T47D (cell line): ENCODE measurements around the gene FANCF.
A peak's percentile ranks its signal among the peaks of the same experiment; 100 is the strongest.
"Not testable (repeated sequence)": the region's sequence is repeated elsewhere in the genome, so short reads cannot be mapped to it uniquely, and the experiment has no call there.

Experiments
- DNase-seq, 2 experiments: peaks; one replicate each; pipeline versions ENCODE4 v3.0.0 to v3.0.0-alpha.2; 2011 to 2012; ENCODE audit warnings: low read depth in 1 of 2, low spot score in 1 of 2
- JUND ChIP-seq: IDR thresholded peaks from 2 replicates; pipeline ENCODE4 v1.6.1; 2012; ENCODE audit warnings: low read depth
- in situ Hi-C: cut with HindIII; loops from 2 replicates; pipeline ENCODE4 v1.10.0; 2016; ENCODE audit warnings: low sequenced_read_pairs, low pct_unique_long_range_greater_than_20kb

FANCF gene

GRCh38 chr11:22625448-22626287 is at the start of gene FANCF:
Gene FANCF, minus strand, starts transcription at chr11:22625823. Its CDS starts 13 bp downstream, at chr11:22625810.
- TF ChIP-seq JUND = no peak

GRCh38 chr11:22674470-22675439 is 49.1 kb upstream of the FANCF start:
- peak in 1 of 2 experiments; percentile 40 for DNase-seq
- in situ Hi-C loops = no loop called here
- no peak for TF ChIP-seq JUND

More at GRCh38 chr11:22625448-22626287, at the start of gene FANCF:
- DNase-seq = peak; percentile 93 to 100
- in situ Hi-C loops = no loop called here

- DNase-seq = no peak
- no peak for TF ChIP-seq JUND
- in situ Hi-C loops = no loop called here
Observed at GRCh38 chr11:22671751-22672150, 46.1 kb upstream of the FANCF start.

GRCh38 chr11:22670830-22671229 is 45.2 kb upstream of the FANCF start:
- in situ Hi-C loops = no loop called here
- DNase-seq = peak; percentile 50 to 67
- TF ChIP-seq JUND = no peak

GRCh38 chr11:22669368-22669767 is 43.7 kb upstream of the FANCF start:
- no peak for TF ChIP-seq JUND
- DNase-seq = no peak
- in situ Hi-C loops = no loop called here

- no peak for DNase-seq
- in situ Hi-C loops = no loop called here
Observed at GRCh38 chr11:22668005-22668796, 42.6 kb upstream of the FANCF start.

GRCh38 chr11:22666688-22667439 is 41.2 kb upstream of the FANCF start:
- no peak for DNase-seq
- in situ Hi-C loops = no loop called here
- no peak for TF ChIP-seq JUND

More at GRCh38 chr11:22668005-22668796, 42.6 kb upstream of the FANCF start:
- no peak for TF ChIP-seq JUND

- no peak for DNase-seq
- in situ Hi-C loops = no loop called here
- no peak for TF ChIP-seq JUND
Observed at GRCh38 chr11:22666325-22666687, 40.7 kb upstream of the FANCF start, which contains the start of gene GAS2. Gene GAS2, plus strand, starts transcription at chr11:22666611. Its CDS starts 8,259 bp downstream, at chr11:22674870.

- in situ Hi-C loops = no loop called here
- DNase-seq = no peak
- no peak for TF ChIP-seq JUND
Observed at GRCh38 chr11:22659783-22660182, 34.2 kb upstream of the FANCF start.

GRCh38 chr11:22657101-22657694 is 31.6 kb upstream of the FANCF start:
- TF ChIP-seq JUND = no peak
- DNase-seq = no peak
- in situ Hi-C loops = no loop called here

- TF ChIP-seq JUND = no peak
- no peak for DNase-seq
- in situ Hi-C loops = no loop called here
Observed at GRCh38 chr11:22656130-22656529, 30.5 kb upstream of the FANCF start.

GRCh38 chr11:22652346-22652745 is 26.7 kb upstream of the FANCF start:
- in situ Hi-C loops, DNase-seq: not testable (repeated sequence)
